Mesothelial cell of epicardium (in vitro differentiated cells): ENCODE measurements around the gene ATOSB. TPM values are rescaled to one million over a fixed set of nuclear protein-coding genes. Genes with fewer than 3 reads are reported as not detected.

ENCODE experiments used
- DNase-seq, 2 experiments: peaks; one replicate each; pipeline ENCODE4 v3.0.0; 2021; ENCODE audit warnings: low spot score in 2 of 2; ENCODE audit not compliant: unreplicated experiment in 2 of 2
- H3K27ac Mint-ChIP-seq: 2 replicates; pipeline ENCODE4 v1.8.0; 2021; ENCODE audit warnings: mixed read lengths
- H3K27me3 Mint-ChIP-seq: 2 replicates; pipeline ENCODE4 v1.8.0; 2021; ENCODE audit warnings: low read depth, mixed read lengths
- H3K36me3 Mint-ChIP-seq: 2 replicates; pipeline ENCODE4 v1.8.0; 2021; ENCODE audit warnings: mixed read lengths
- H3K4me1 Mint-ChIP-seq: 2 replicates; pipeline ENCODE4 v1.8.0; 2021; ENCODE audit warnings: mixed read lengths
- H3K4me3 Mint-ChIP-seq: 2 replicates; pipeline ENCODE4 v1.8.0; 2021; ENCODE audit warnings: mild to moderate bottlenecking, moderate library complexity, mixed read lengths
- H3K9me3 Mint-ChIP-seq: 2 replicates; pipeline ENCODE4 v1.8.0; 2021; ENCODE audit warnings: mixed read lengths
- total RNA-seq: library from RNA; stranded (reverse); gene quantifications from 3 replicates; pipeline ENCODE4 v1.2.1, GENCODE V29; 2021
- TF ChIP-seq, protein P1 (sequence below): fragments of 200-600 bp; sonication (generic); IDR thresholded peaks from one replicate; pipeline ENCODE4 v1.5.0; 2021; ENCODE audit warnings: antibody characterized with exemption; ENCODE audit not compliant: unreplicated experiment

The ATOSB gene
- total RNA-seq, 1 donor from 2014 or later = 21.7 TPM

DNA sequence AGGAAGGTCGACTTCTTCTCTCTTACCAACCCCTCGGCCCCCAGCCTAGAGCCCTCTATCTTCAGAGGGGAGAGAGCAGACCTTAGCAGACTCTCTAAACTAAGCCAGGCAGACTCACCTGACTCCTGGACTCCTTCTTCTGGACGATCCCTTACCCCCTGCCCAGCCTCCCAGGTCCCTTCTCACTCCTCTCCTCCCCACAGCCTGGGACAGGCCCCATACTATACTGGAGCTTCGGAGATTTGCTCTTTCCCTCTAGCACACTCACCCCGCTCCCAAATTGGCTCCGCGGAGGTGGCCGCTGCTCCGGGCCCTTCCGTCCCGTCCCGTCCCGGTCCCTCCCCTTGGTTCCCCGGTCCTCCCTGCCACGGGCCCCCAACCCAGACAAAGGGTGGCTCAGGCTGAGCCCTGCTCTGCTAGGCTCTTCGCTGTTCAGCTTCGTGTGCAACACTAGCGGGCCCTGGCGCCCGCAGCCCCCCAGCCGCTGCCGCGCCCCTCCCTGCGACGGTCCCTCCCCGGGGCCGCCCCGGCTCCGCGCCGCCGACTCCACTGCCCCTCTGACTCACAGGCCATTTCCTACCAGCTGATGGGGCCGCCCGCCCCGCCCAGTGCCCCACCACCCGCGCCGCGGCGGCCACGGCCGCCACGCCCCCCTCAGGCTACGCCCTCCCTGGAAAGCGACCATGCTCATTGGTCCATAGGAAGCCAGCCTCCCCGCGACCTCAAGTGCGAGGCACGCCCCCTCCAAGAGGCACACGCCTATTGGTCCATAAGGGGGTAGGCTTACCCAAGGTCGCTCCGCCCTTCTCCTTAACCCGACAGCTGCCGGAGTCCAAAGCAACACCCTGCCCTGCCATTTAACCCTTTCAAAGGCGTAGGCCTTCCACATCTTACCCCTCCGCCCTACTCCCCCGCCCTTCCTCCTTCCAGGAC lies 4.4 kb downstream of the ATOSB start:
- H3K9me3 Mint-ChIP-seq = no peaks in the 10 kb centered on the region
- H3K27me3 Mint-ChIP-seq = no peaks in the 10 kb centered on the region
- H3K4me1 Mint-ChIP-seq = peaks cover 45% of the 10 kb centered on the region
- DNase-seq = peak; percentile 90 to 91
- TF ChIP-seq, protein P1, sequence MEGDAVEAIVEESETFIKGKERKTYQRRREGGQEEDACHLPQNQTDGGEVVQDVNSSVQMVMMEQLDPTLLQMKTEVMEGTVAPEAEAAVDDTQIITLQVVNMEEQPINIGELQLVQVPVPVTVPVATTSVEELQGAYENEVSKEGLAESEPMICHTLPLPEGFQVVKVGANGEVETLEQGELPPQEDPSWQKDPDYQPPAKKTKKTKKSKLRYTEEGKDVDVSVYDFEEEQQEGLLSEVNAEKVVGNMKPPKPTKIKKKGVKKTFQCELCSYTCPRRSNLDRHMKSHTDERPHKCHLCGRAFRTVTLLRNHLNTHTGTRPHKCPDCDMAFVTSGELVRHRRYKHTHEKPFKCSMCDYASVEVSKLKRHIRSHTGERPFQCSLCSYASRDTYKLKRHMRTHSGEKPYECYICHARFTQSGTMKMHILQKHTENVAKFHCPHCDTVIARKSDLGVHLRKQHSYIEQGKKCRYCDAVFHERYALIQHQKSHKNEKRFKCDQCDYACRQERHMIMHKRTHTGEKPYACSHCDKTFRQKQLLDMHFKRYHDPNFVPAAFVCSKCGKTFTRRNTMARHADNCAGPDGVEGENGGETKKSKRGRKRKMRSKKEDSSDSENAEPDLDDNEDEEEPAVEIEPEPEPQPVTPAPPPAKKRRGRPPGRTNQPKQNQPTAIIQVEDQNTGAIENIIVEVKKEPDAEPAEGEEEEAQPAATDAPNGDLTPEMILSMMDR = no peak
- peaks cover 4% of the 10 kb centered on the region for H3K36me3 Mint-ChIP-seq
- H3K4me3 Mint-ChIP-seq = peak overlapping the region; percentile 76
- H3K27ac Mint-ChIP-seq = peak overlapping the region; percentile 88

DNA sequence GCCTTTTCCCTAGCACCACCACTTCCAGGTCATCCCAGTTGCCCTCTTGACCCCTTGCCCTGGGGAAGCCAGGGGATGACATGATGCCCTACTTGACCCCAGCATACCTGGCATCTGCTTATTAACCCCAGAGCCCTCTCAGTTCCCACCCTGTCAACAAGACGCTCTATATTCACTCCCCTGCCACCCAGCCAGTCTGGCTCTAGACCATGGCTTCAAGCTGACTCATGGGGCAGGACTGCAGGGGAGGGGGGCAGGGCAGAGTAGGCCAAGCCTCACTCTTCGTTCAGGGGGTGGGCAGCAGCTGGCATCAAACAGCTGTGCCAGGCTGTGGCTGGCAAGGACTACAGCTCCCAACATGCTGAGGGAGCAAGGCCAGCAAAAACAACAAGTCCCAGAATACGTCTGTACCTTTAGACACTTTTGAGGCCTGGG lies 5.3 kb downstream of the ATOSB start:
- peak overlapping the region; percentile 88 for H3K27ac Mint-ChIP-seq
- H3K4me3 Mint-ChIP-seq = peak overlapping the region; percentile 76
- peaks cover 45% of the 10 kb centered on the region for H3K4me1 Mint-ChIP-seq
- peaks cover 11% of the 10 kb centered on the region for H3K36me3 Mint-ChIP-seq
- no peak for DNase-seq
- H3K27me3 Mint-ChIP-seq = no peaks in the 10 kb centered on the region
- TF ChIP-seq, protein P1 = no peak
- no peaks in the 10 kb centered on the region for H3K9me3 Mint-ChIP-seq

DNA sequence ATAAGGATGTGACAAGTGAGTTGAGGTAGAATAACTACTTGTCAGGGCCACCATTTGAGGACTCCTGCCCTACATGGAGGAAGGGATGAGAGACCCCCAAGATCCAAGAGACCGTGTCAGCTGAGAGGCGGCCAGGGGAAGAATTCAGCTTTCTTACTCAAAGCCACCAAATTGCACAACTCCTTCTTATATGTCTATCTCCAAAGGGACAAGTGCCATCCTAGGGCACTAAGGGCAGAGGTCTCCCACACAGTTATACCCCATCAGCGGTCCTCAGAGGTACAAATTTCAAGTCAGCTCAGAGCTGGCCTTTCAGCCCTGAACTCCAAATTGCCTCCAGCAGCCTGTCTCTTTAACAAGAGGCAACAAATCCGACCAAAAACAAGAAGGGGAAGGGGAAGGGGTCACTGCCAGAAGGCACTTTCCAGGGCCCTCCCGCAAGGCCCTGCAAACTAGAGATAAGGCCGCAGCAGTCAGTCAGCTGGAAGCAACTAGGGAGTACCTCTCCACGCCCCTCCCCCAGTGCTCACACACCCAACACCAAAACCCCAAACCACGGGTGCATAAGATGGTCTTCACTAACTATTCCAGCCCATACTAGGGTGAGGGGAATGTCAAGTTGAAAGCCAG lies 6.6 kb downstream of the ATOSB start:
- Mint-ChIP-seq H3K36me3 (peaks cover 14% of the 10 kb centered on the region), H3K4me1 (peaks cover 34% of the 10 kb centered on the region), H3K9me3 (no peaks in the 10 kb centered on the region), H3K27ac (no peak overlapping the region), H3K4me3 (no peak overlapping the region), H3K27me3 (no peaks in the 10 kb centered on the region)
- TF ChIP-seq, protein P1 = no peak
- no peak for DNase-seq

DNA sequence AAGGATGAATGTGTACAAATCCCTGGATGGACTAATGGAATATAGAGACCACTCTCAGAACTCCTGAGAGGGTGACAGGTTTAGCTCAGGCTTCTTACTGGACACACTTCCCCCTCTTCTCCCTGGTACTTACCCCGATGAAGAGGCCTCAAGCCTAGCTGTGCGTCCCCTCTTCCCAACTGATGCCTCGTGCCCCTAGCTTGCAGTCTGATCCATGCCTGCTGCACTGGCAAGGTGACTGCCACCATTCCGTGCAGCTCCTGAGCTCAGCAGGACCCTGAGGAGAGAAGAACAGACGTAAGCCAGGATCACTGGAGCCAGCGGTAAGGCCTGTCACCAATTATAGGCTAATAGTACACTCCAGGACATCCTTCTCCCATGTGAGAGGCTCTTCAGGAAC lies 7.2 kb downstream of the ATOSB start:
- H3K36me3 Mint-ChIP-seq = peaks cover 10% of the 10 kb centered on the region
- H3K9me3 Mint-ChIP-seq = no peaks in the 10 kb centered on the region
- DNase-seq = no peak
- TF ChIP-seq, protein P1 = no peak
- peaks cover 30% of the 10 kb centered on the region for H3K4me1 Mint-ChIP-seq
- H3K4me3 Mint-ChIP-seq = no peak overlapping the region
- no peaks in the 10 kb centered on the region for H3K27me3 Mint-ChIP-seq
- no peak overlapping the region for H3K27ac Mint-ChIP-seq

DNA sequence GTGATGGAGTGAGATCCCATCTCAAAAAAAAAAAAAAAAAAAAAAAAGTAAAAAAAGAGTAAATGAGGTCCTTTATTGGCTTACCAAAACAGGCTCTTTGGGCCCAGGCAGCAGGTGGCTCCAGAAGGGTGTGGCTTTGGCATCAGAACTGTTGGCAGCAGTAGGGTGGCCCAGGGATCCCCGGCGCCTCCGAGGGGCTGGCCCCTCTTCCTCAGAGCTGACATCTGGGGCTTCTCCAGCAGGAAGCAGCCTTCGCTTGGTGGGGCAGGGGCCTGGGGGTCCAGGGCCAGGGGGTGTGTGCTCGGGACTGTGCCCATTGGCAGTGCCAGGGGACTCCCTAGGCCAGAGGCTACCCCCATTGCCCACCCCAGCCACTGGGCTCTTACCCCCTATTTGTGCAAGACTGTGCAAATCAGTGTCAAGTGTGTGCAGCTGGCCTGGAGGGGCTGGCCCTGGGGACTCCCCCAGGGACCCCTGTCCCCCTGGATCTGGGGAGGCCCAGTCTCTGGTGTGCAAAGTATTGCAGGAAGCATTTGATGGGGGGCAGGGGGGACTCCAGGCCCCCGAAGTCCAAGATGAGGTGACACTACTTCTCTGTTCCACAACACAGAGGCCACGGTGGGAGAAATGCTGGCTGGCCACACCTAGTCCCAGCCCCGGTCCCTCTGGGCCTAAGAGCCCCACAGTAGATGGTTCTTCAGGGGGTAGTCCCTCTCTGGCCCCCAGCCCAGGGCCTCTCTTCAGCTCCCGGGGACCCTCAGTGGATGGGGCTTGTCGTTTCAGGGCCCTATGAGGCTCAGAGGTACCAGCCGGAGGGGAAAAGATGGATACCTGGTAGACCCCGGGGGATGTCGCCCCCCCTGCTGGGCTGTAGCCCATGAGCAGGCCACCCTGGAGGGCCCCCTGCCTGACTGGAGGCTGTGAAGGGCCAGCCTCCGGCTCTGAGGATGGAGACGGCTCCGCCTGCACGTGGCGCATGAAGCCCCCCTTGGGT lies 8.1 kb downstream of the ATOSB start:
- no peaks in the 10 kb centered on the region for H3K27me3 Mint-ChIP-seq
- peaks cover 10% of the 10 kb centered on the region for H3K36me3 Mint-ChIP-seq
- H3K9me3 Mint-ChIP-seq = no peaks in the 10 kb centered on the region
- no peak for DNase-seq
- peaks cover 34% of the 10 kb centered on the region for H3K4me1 Mint-ChIP-seq
- TF ChIP-seq, protein P1 = no peak
- no peak overlapping the region for H3K4me3 Mint-ChIP-seq
- no peak overlapping the region for H3K27ac Mint-ChIP-seq
